NCI-H1048 (cell line): ENCODE measurements around the gene IGLL5.

Experiments used
- DNase-seq: peaks from one replicate; lab custom pipeline; 2025; lab: John Stamatoyannopoulos, UW

The IGLL5 gene

DNA sequence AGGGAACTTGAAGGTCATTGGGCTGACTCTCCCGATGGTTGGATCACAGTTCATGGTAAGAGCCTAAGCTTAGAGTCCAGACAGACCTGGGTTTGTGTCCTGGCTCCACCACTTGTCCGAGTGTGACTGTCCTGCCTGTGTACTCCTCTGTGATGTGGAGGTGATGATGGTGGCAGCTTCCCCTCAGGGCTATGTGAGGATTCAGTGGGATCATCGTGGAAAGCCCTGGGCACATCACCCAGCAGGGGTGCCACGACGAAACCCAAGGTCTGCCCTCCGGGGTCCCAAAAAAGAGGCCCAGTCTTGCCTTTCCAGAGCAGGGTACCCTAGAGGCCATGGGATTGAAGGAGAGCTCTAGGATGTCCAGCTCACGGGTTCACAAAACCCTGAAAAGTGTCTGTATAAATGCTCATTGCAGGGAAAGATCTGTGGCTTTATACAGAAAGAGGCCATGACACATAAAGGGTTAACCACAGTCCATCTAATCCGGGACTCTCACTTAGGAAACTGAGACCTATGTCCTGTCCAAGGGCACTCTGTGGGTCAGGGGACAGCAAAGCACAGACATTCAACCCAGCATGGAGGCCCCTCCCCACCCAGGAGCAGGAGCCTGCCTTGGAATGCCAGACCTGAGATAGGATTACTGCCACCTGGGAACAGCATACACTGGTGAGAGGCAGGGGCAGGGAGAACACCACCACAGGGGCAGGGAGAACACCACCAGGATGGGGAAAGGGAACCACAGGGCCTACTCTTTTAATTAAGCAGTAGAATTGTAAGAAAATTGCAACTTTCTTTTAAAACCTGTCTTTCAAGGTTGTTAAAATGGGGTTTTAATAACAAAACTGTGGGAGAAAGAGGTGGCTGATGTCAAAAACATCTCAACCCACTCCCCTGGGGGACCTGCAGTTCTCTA is 51.3 kb downstream of the IGLL5 start:
- DNase-seq: no peak

DNA sequence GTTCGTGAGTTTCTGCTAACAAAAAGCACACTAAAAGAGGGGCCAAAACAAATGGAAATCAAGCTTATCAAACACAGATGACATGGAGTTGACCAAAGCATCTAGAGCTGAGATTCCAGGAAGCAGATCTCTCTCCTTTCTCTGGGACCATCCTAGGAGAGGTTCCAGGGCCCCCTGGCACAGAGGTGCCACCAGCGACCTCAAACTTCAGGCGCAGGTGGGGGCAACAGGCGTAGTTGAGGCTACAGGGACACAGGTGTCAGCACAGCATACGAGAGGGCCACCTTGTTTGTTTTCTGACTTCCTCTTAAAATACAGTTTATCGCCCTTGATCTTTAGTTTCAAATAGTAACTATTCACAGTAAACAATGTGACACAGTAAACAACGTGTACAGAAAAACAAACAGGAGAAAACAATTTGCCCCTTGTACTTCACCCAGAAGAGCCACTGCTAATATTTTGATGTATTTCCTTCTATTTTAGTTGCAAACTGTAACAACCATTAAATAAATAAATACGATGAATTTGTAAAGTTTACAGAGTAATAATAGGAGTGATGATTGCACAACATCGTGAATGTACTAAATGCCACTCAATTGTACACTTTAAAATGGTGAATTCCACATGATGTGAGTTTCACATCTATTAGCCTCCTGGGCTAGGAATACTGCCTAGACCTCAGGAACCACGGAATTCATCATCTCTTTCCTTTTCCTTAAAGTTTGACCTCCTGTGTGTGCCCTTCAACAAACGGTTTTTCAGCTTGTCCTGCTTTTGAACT is 52.2 kb downstream of the IGLL5 start:
- DNase-seq: no peak

DNA sequence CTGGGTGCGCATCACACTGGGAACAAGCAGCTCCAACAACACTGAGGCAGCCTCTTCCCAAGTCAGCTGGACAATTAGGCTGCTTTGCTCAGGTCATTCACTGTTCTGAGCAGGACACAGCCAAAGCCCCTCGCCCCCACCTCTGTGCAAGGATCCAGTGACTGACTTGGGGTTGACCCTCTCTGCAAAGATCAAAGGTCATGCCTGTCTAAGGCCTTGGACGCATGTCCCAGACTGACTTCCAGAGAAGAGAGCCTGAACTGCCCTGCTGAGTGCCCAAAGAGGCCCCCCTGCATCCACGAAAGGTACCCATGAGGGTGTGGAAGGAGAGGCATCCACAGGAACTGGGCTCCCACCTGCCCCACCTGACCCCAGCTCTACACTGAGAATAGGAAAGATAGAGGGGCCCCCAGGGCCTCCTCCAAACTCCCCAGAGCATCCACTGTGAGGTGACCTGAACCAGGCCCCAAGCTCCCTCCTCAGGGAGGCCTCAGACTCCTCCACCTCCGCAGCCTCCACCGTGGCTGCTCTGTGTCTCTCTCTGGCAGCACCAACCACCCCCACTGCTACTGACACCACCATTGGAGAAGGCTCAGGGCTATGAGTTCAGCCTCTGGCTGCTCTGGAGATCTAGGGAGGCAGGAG is 53.5 kb downstream of the IGLL5 start:
- no peak for DNase-seq

DNA sequence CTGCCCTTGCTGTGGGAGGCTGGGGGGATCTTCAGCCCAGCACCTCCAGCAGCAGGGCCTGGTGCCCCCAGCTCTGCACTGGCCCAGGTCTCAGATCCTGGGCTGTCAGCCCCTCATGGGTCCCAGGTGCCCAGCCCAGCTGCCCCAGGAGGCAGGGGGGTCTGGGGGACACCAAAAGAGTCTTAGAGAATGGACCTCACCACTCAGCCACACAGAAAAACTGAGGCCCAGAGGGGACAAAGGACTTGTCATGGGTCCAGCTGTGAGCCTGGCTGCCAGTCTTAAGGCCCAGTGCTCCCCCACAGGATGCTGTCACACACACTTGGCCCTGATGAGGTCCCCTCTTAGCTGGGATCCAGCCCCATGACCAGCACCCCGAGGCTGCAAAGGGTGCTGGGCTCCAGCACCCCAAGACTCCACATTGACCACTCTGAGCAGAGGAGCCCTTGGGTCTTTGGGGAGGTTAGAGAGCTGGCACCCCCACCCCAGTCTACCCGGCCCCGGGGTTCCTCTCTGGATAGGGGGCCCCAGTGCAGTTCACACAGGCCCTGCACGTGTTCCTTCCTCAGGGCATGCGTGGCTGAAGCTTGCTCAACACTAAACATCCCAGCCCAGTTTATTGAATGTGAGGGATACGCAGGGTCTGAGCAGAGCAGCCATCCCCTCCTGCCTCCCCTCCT is 54.4 kb downstream of the IGLL5 start:
- DNase-seq: no peak

DNA sequence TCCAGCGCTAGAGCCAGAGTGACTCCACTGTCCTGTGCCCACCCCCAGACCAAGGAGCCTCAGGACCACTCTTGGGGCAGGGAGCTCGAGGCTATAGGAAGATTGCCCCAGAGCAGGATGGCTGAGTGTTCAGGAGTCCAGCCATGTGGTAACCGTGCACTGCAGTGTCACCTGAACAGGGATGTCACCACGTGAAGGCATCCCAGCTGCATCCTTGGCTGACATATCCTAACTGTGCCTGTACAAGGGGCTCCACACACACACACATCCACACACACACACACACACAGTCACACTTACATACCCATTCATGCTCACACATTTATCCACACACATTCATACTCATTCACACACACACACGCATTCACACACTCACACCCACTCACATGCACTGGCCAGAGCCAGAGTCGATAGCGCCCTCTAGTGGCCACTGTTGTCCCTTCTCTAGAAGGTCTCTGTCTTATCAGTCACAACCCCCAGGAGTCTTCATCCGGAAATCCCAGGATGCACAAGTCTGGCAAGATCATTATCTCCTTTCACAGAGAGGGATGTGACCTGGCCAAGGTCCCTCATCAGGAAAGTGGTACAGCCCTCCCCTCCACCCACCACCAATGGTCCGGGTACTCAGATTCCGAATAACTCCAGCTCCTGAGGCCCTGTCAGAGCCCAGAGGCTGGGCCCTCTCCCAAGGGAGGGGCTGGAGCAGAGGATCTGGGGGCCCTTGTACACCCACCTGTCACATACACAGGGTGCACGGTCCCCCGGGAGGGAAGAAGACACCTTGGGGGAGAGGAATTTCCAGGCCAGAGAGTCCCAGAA is 55.1 kb downstream of the IGLL5 start:
- peak; percentile 11 for DNase-seq

DNA sequence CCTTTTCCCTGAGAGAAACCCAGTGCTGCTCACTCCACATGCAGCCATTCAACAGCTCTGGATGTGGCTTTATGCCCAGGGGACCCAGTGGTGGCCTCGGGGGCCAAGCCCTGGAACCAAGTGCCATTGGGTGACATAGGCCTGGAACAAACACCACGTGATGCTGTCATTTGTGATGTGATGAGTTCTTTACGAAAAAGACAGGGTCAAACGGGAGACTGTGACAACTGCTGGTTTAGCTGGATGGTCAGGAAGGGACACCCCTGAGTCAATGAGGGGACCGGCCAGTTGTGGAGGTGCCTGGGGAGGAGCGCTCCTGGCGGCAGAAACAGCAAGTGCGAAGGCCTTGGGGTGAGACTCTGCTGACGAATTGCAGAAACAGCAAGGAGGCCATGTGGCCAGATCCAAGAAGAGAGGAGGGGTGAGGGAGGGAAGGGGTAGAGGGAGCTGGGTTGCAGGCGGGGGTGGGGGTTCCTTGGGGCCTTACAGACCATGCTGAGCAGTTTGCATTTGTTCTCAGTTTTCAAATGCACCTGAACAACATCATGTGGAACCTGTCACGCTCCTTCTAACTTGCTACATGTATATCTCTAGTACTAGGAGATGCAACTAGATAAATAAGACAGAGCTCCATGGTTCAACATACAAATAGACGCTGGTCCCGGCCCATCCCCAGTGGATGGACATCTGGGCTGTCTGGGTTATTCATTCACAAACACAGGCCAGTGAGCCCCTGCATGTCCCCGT is 56.1 kb downstream of the IGLL5 start:
- DNase-seq: no peak

DNA sequence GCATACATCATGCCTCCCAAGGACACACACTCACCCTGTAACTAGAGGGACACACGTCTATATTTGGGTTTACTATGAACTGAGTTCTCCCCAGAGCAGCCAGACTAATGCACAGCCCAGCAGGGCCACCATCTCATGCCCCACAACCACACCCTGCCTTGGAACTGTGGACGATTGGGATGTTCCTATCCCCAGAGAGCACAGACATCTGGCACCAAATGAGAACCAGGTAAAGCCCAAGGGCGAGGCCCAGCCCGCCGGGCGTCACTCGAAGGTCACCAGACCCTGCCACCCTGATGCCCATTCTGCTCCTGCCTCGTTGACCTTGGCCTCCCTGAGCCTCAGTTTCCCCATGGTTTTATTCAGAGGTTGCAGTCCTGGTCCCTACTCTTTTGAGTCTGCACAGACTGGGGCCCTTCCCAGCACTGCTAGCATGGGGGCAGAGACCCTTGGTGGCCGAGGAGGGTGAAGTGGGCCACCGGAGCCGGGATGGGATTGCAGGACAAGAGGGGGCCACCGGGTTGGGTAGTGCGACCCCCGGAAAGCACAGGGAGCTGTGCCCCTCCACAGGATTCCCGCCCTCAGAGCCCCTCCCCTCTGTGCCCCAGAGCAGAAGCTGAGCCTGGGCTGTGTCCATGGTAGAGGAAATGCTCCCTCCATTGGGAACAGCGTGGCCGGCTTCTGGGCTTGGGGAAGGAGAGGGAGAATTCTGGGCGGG is 56.8 kb downstream of the IGLL5 start:
- DNase-seq: no peak

DNA sequence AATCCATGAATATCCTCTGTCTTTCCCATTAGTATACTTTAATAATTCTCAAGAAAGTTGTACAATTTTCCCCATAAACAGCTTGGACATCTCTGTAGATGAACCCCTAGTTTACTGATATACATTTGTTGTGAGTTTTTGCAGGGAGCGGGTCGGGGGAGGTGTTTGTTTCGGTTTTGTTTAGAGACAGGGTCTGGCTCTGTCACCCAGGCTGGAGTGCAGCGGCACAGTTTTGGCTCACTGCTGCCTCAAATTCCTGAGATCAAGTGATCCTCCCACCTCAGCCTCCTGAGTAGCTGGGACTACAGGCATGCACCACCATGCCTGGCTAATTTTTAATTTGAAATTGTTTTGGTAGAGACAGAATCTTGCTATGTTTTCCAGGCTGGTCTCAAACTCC is 57.6 kb downstream of the IGLL5 start:
- no peak for DNase-seq
